IgD-negative memory B cell (primary cell): ENCODE data around the gene JCHAIN. TPM values are rescaled to one million over a fixed set of nuclear protein-coding genes. Genes with fewer than 3 reads are reported as not detected.

ENCODE experiments used
- H3K27ac Mint-ChIP-seq, 3 donors: one replicate each; pipeline ENCODE4 v1.8.0; 2020 to 2022; ENCODE audit warnings: mild to moderate bottlenecking in 3 of 3, mixed read lengths in 3 of 3, moderate library complexity in 1 of 3
- H3K27me3 Mint-ChIP-seq: one replicate; pipeline ENCODE4 v1.8.0; 2021; ENCODE audit warnings: mixed read lengths
- H3K36me3 Mint-ChIP-seq: one replicate; pipeline ENCODE4 v1.8.0; 2020; ENCODE audit warnings: mild to moderate bottlenecking, mixed read lengths
- H3K4me1 Mint-ChIP-seq, 3 donors: one replicate each; pipeline ENCODE4 v1.8.0; 2020 to 2022; ENCODE audit warnings: mixed read lengths in 3 of 3, mild to moderate bottlenecking in 1 of 3
- H3K4me3 Mint-ChIP-seq, 4 donors: one replicate each; pipeline ENCODE4 v1.8.0; 2020 to 2022; ENCODE audit warnings: mild to moderate bottlenecking in 4 of 4, mixed read lengths in 4 of 4, moderate library complexity in 3 of 4
- H3K9me3 Mint-ChIP-seq, 3 donors: one replicate each; pipeline ENCODE4 v1.8.0; 2020 to 2021; ENCODE audit warnings: mixed read lengths in 3 of 3, mild to moderate bottlenecking in 1 of 3
- polyA plus RNA-seq: library from polyadenylated mRNA; unstranded; fragments of 300-500 nt; fragmentation: Illumina TruSeq; gene quantifications from one replicate; pipeline ENCODE4 v1.2.3, GENCODE V29; 2021

Gene JCHAIN
- polyA plus RNA-seq, 1 donor from 2014 or later = 1,651 TPM

DNA sequence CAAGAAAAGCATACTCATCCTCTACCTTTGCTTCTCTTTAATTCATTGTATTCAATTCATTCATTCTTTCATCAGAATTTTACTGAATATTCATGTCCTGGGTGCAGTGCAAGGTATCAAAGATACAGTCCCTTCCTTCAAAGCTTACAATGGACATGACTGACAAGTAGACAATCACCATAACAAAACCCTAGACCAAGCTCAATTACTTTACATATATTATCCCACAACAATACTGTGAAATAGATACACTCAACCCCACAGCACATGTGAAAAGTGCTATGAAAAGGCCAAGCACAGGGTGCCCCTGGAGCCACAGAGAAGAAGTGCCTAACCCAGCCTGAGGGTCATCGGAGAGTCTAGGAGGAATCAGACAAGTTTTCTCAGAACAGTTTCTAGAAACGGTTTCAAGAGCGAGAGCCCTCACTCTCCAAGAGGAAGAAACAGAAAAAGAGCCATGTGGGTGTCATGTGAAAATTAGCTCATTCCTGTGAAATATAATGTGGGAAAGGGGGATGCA is 58.9 kb downstream of the JCHAIN start:
- Mint-ChIP-seq H3K4me3 (no peak overlapping the region), H3K27me3 (no peaks in the 10 kb centered on the region), H3K4me1 (no peaks in the 10 kb centered on the region), H3K27ac (peak overlapping the region in 1 of 3 donors; percentile 0), H3K36me3 (no peaks in the 10 kb centered on the region), H3K9me3 (no peaks in the 10 kb centered on the region)

DNA sequence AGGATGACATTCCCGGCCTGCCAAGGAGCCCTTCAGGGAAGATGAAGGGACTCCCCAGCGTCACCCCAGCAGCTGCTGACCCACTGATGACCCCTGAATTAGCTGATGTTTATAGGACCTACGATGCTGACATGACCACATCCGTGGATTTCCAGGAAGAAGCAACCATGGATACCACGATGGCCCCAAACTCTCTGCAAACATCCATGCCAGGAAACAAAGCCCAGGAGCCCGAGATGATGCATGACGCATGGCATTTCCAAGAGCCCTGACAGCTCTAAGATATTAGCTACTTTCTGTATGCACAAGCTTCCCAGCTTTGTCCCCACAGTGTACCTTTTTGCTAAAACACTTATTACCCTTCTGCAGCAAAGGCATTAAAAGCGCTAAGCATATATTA is 59.8 kb downstream of the JCHAIN start:
- no peaks in the 10 kb centered on the region for H3K27me3 Mint-ChIP-seq
- H3K9me3 Mint-ChIP-seq = no peaks in the 10 kb centered on the region
- peaks cover 0 to under 1% (median under 1%) of the 10 kb centered on the region in 3 donors for H3K4me1 Mint-ChIP-seq
- no peak overlapping the region for H3K27ac Mint-ChIP-seq
- no peak overlapping the region for H3K4me3 Mint-ChIP-seq
- H3K36me3 Mint-ChIP-seq = no peaks in the 10 kb centered on the region

Other genes starting within 250 kb of the JCHAIN start
- gene MUC7, start 194.3 kb downstream of the JCHAIN start, polyA plus RNA-seq = not detected
- not detected for gene AMTN, start 147.9 kb downstream of the JCHAIN start, polyA plus RNA-seq
- gene AMBN, start 74.3 kb downstream of the JCHAIN start, polyA plus RNA-seq = not detected
- 1.7 TPM for gene ENAM, start 37.8 kb downstream of the JCHAIN start, polyA plus RNA-seq
- gene UTP3, start 22.0 kb upstream of the JCHAIN start, polyA plus RNA-seq = 15.9 TPM
- 16.8 TPM for gene RUFY3, start 55.5 kb upstream of the JCHAIN start, polyA plus RNA-seq
- 61.5 TPM for gene GRSF1, start 173.4 kb upstream of the JCHAIN start, polyA plus RNA-seq
- gene MOB1B, start 235.9 kb upstream of the JCHAIN start, polyA plus RNA-seq = 0.88 TPM